GM12873 (cell line): ENCODE results near the gene SEC16B.
A peak's percentile ranks its signal among the peaks of the same experiment; 100 is the strongest.

Experiments used
- TF ChIP-seq, protein P1 (sequence below): IDR thresholded peaks from 2 replicates; pipeline ENCODE4 v1.5.1; 2012; ENCODE audit warnings: low read depth, mild to moderate bottlenecking, moderate library complexity, low read length, control low read depth; ENCODE audit not compliant: insufficient read depth; ENCODE audit errors: missing control alignments

Gene SEC16B

DNA sequence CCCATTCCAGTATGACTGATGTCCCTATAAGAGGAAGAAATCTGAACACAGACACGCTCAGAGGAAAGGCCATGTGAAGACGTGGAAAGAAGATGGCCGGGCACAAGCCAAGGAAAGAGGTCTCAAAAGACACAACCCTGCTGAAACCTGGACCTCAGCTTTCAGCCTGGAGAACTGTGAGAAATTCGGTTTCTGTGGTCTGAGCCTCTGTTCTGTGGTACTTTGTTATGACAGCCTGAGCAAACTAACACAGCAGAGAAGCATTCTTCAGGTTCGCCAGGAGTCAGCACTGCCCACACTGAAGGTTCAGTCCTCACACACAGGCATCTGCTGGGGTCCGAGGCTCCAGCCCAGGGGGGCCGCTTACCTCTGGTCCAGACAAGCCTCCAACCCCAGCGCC, 37.7 kb downstream of the SEC16B start:
- TF ChIP-seq, protein P1, sequence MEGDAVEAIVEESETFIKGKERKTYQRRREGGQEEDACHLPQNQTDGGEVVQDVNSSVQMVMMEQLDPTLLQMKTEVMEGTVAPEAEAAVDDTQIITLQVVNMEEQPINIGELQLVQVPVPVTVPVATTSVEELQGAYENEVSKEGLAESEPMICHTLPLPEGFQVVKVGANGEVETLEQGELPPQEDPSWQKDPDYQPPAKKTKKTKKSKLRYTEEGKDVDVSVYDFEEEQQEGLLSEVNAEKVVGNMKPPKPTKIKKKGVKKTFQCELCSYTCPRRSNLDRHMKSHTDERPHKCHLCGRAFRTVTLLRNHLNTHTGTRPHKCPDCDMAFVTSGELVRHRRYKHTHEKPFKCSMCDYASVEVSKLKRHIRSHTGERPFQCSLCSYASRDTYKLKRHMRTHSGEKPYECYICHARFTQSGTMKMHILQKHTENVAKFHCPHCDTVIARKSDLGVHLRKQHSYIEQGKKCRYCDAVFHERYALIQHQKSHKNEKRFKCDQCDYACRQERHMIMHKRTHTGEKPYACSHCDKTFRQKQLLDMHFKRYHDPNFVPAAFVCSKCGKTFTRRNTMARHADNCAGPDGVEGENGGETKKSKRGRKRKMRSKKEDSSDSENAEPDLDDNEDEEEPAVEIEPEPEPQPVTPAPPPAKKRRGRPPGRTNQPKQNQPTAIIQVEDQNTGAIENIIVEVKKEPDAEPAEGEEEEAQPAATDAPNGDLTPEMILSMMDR = no peak

DNA sequence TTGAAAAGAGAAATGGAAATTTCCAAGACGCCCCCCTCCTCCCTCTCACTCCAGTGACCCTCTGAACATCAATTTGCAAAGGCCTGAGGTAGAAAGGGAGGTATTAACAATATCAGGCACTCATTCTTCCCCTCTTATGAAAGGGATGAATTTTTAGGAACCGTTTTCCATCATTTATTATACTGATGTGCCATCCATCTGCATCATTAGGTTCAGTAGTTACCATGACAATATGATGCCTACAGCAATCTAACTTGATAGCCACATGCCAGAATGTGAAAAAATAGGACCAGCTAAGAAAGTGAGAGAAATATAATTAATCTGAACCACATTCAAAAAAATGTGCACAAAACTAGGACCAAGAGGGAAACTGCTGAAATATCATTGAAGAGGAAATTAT, 40.9 kb downstream of the SEC16B start:
- TF ChIP-seq, protein P1 = no peak

DNA sequence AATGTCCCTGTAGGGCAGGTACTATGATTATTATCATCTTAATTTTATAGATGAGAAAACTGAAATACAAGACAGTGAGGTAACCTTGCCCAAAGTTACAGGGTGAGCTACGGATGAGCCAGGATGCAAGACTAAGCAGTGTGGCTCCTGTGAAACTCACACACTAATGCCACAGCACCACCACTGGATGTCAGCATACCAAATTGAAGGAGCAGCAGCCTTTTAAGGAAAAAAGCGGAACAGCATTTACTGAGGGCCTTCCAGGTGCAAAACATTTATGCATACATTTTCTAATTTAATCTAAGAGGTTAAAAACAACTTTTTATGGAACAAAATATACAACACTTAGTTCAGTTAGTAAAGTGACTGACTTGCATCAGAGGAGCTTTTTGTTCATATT, 41.7 kb downstream of the SEC16B start:
- TF ChIP-seq, protein P1 = no peak

DNA sequence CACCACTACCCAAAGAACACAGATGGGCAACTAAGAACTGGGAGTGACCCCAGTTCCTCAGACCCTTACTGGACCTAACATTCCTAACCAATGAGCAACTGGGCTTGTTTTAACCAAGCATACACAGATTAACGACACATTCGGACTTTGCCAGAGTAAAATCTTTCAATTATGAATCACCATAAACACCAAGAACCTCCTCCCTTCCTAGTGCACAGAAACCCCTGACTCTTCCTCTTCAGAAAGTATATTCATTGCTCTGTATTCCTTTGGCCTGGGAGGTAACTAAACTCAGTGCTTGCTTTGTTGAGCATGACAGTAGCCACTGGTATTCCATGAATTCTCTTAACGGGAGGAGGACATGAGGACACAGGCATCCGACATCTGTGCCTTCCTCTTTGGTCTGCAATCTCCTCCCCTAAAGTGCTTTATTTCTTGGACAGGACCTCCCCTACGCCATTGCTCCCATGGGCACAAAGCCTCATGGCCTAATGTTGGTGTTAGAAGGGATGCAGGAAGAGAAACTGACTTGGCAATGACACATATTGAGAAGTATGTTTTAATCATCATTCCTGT, 42.7 kb downstream of the SEC16B start:
- TF ChIP-seq, protein P1 = no peak

DNA sequence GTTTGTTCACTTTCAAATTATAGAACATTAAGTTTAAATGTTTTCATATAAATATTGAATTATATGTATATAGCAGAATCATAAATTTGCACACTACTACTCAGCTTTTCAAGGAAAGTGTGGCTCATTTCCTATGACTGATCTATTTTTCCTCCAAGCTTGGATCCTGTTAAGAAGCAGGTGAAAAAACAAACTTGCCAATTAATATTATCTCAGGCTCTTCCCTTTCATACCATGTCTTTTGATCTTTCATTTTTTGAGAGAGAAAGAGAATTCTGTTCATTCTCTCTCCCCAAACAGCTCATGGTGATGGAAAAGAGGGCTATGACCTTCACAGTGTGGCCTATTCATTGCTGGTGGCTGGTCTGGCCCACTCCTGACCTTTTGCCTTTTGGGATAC, 43.7 kb downstream of the SEC16B start:
- TF ChIP-seq, protein P1 = no peak

DNA sequence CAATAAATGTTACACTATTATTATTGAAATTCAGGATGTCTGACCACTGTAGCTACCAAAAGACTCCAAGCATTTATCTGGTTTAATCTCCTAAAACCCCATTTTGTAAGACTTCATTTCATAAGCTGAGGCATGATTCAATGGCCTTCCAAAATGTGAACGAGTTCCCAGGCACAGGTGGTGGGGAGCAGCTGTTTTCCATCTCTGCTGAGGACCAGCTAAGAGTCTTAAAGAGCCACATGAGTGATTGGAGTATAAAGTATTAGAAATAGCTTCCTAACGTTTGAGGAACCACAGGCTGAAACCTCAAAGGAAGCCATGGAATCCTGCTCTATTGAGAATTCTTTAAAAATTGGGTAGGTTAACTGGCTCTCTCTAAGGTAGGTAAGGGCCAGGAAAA, 44.9 kb downstream of the SEC16B start:
- TF ChIP-seq, protein P1 = no peak

DNA sequence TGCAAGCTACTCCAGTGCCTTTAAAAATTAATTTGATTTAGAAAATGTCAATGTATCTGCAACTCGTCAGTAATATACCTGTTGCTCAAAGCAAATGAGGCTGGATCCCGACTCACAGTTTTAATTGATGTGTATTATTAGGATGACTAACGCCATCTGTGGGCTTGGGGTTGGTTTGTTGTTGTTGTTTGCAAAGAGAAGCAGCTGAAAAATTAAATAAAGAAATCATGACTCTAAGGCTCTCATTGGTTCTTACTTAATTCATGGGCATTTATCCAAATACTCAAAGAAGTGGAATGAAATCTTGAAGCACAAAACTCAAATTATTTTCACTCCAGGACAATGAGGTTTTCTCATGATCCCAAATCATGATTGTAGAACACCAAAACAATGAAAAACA, 46.4 kb downstream of the SEC16B start:
- TF ChIP-seq, protein P1 = no peak

DNA sequence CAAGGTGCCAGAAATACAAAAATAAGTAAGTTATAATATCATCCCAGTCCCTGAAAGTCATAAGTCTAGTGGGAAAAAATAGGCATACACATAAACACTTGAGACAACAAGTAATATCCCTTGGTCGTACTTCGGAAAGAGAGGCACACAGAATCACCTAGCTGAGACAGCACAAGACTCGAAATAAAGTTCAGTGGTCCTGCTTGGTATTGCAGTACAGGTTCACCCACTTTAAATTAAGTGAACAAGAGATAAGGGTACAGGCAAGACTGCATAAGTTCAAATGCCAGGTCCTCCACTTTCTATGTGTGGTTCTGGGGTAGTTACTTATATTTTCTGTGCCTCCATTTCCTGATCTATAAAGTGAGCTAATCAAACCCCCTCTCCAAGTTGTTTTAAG, 47.6 kb downstream of the SEC16B start:
- TF ChIP-seq, protein P1 = peak; percentile 29
